Measurements from ENCODE around the gene INTU.

GRCh38 chr4:127748957-127749356 is 116.2 kb downstream of the INTU start:
- no peak for TF ChIP-seq CTCF (IDR thresholded peaks at IDR 0.05; ENCODE audit: insufficient read depth, low read depth, low read length)
- no peak for TF ChIP-seq EZH2 (IDR thresholded peaks at IDR 0.05; ENCODE audit: insufficient read depth, low read length)

Measured in astrocyte (in vitro differentiated cells and primary cell).